Measurements from ENCODE around the gene FAU. TPM values are rescaled to one million over a fixed set of nuclear protein-coding genes. Genes with fewer than 3 reads are reported as not detected.

FAU gene
- total RNA-seq, result 66.9 and 79.2 TPM in 2 replicates

DNA sequence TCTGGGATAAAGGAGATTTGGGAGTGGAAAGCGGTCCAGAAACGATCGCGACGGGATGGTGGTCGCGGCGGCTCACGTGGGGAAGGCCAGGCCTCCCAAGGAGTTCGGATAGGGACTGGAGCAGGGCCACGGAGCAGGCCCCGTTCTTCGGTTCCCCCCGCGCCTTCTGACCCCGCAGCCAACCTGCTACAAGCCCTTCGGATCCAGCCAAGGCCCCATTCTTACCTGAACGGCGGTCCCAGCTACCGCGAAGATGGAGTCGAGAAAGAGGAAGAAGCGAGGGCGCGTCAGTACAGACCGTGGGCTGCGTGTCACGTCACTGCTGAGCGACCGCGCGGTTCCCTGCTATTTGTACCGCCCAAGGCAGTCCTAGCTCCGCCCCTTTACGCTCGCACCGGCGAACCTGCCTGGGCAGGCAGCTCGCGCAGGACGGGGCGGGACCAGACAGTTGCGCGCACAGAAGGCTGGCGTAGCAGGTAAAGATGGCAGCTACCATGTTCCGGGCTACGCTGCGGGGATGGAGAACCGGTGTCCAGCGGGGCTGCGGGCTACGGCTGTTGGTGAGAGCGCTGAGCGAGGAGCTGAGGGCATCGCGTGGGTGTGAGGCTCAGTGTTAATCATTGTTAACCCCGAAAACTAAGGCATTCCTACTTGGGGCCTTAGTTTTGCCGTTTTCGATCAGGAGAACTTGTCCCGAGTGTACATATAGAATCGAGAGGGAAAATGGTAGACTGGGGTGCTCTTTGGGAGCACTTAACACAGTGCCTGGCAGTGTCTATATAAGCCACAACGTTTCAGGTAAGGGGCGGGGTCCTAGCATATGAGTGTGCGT is at the start of gene FAU, which contains the start of gene MRPL49:
FAU (minus strand) TSS at position 270 of the 832 bp plus-strand sequence. CDS start 321 bp downstream, outside the sequence.
MRPL49 (plus strand) TSS at position 457 of the 832 bp plus-strand sequence; CDS start at position 483, 26 bp downstream.

DNA sequence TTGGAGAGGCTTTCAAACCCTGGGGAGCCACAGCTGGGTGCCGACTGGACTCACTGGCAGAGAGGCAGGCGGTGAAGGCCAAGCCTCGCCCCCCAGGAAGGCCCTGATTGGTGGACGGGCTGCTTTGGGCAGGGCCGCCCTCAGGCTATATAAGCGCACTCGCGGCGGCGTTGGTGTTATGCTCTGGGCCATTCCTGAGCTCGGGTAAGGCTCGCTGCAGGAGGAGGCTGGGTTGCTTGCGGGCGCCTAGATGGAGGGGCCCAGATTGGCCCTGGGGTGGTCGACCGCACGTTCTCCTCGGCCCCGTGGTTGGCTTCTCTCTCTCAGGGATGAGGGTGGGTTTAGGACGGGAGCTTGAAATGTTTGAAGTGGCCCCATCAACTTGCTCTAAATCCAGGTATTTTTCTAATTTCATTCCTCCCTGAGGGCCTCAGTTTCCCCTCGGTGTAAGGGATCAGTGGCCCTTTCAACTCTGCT is 48.2 kb upstream of the FAU start, which contains the start of gene SPDYC:
SPDYC (plus strand) TSS at position 176 of the 477 bp plus-strand sequence. CDS start 1,125 bp downstream, outside the sequence.

DNA sequence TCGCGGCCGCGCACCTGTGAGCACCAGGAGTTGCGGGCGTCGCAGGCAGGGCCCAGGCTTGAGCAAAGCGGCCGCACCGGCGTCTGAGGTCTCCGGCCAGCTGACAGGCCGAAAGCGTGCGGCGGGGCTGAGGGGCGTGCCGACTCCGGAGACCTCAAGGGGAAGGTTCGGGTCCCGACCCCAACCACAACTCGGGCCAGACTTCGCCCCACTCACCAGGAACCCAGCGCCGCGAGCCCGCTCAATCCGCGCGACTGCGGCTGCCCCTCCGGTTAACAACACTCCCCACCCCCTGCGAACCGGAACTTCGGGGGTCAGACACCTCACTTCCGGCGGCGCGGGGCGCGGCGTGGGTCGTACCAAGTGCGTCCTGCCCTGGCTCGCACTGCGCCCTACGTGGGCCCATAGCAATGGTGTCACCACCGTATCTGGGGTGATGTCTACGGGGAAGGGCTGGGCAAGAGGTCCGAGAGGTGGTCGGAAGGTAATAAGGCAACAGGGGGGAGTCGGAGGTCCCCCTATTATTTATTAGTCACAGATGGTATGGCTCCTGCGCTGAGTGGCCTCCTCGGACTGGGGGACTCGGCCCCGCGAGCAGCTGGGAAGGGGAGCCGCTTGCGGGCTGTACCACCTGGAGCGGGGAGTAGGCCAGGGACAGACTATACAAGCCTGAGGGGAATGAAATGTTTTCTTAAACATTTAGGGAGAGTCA is 12.5 kb upstream of the FAU start, which contains the start of gene SYVN1:
SYVN1 (minus strand) TSS at position 280 of the 712 bp plus-strand sequence. CDS start 918 bp downstream, outside the sequence.

DNA sequence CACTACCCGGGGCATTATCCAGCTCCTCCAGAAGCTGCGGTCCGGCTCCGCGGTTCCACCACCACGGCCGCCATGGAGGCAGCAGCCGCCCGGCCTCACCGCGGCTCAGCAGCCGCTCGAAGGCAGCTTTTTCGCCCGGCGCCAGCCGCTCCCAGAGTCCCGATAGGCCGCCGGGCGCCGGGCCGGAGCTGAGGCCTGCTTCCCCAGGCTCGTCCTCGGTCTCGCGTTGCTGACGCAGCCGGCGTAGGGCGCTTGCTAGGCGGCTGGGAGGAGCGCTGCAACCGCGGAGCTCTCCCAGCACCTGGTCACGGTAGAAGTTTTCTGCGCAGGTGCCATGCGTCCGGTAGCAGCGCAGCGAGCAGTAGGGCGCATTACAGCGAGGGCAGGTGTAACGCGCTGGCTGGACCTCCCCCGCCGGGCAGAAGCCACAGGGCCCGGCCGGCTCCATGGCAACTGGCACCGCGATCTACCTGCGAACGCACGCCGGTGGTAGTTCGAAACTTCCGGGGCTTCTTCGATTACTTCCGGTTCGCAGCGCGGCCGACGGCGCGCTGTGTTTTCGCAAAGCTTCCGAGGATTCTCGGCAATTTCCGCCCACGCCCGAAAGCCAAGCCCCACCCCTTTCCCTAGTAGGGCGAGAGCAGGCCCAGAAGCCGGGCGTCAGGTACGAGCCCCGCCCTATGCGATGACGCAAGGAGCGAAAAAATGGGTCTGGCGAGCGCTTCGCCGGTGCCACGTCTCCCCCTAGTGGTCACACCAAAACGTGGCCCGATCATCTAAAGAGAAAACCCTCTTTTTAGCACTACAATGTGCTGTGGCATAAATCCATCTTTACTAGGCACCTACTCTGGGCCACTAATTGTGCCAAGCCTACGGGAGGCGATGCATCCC is 4.5 kb downstream of the FAU start, which contains the start of gene ZNHIT2:
ZNHIT2 (minus strand) TSS at position 496 of the 891 bp plus-strand sequence; CDS start at position 448, 48 bp downstream.

DNA sequence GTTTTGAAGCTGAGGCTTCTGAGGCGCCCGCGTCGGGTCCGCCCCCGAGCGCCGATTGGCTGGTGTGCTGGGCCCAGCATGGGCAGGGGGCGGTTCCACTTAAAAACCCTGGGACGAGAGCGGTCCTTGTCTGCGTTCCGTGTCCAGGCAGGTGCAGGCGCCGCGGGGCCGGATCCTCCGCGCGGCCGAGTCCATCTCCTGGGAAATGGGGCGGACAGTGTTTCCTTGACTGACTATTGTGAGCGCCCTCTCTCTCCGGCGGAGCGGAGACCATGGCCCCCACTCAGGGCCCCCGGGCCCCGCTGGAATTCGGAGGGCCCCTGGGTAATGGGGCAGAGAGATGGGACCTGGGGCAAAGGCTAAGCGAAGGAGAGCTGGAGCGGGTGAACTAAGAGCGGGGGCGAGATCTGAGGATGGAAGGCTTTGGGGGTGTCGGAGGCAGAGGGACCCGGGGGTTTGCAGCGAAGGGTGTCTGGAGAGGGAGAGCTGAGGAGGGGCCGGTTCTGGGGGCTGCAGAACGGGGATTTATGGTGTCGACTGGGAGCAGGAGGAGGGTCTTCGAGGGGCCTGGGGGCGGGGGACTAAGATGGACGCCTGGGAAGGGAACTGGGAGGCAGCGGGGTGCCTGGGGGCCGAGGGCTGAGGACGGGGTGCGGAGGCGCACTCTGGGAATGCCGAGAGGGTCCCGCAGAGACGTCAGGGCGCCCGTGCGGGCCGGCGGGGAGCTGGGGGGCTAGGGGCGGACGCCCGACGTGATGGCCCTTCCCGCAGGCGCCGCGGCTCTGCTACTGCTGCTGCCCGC is 10.0 kb downstream of the FAU start, which contains the start of gene TM7SF2:
TM7SF2 (plus strand) TSS at position 129 of the 802 bp plus-strand sequence; CDS start at position 273, 144 bp downstream.

DNA sequence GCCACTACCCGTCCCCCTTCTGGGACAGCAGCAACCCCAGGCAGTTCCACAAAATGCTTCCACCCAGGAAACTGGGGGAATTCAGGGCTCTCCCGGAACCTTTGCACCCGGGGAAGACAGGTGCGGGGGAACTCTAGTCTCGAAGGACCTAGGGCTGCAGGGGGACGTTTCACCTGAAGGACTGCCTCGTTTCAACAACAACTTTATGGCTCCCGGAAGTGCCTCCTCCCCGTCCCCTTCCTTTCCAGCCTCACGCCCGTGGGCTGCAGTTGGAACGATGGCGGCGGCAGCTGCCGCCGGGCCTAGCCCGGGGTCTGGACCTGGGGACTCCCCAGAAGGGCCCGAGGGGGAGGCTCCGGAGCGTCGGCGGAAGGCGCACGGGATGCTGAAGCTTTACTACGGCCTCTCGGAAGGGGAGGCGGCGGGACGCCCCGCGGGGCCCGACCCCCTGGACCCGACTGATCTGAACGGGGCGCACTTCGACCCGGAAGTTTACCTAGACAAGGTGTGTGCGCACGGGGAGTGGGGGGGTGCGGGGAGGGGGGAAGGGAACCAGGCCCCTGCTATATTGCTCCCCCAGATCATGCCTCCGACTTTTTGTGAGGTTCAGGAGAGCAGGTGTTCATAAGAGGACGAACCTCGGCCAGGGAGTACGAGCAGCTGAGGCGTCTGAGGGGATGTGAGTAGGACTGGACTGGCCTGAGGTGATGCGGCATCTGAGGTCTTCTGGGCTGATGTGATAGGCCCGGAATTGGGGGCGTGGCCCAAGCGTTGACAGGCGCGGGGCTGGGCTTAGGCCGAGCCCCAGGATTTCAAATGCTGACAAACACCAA is 25.7 kb downstream of the FAU start, which contains the start of gene VPS51:
VPS51 (plus strand) TSS at position 241 of the 833 bp plus-strand sequence; CDS start at position 278, 37 bp downstream.

DNA sequence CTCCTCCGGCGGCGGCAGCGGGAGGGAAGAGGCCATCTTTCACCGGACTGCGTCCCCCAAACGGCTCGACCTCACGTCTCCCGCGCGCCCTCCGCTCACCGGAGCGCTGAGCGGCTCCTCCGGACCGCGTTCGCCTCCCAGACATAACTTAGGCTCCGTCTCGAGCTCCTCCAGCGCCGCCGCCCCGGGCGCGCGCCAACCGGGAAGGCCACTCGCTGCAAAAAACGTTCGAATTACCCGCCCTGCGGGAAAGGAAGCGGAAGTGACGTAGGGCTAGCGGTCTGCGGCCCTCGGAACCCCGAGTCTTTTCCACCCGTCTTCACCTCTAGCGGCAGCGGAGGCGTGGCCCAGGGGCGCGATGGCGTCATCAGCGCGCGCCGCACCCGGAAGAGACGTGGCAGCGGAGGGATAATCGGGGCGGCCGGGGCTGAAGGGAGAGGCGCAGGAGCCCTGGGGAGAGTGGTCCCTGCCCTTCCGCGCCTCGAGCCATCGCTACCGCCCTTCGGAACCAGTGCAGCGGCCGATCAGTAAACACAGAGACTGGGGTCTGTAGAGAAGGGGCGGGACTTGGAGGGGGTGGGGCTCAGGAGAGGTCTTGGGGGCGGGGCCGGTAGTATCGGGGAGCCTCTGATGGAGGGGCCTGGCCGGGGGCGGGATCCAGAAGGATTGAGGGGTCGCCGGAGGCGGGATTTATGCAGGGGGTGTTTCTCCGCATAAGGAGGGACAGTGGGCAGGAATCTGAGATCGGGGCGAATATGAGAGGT is 37.9 kb downstream of the FAU start, which contains the start of the genes CDCA5 and ZFPL1:
CDCA5 (minus strand) TSS at position 207 of the 764 bp plus-strand sequence; CDS start at position 145, 62 bp downstream.
ZFPL1 (plus strand) TSS at position 389 of the 764 bp plus-strand sequence. CDS start 477 bp downstream, outside the sequence.

Small RNA genes lying within 50 kb of the gene (small RNA-seq; reads per million reads assigned to genes)
- not detected for gene HIGD1AP10
- not detected for gene PDCL2P2
- 5.8 reads per million, percentile 82 among the genes with 10 or more reads in this experiment for gene RNU2-23P

Other genes starting within 250 kb of the FAU start
- gene EHD1, start 243.5 kb downstream of the FAU start, total RNA-seq, result 86.5 and 115 TPM in 2 replicates
- 17.5 and 19.2 TPM in 2 replicates for gene ATG2A, start 204.9 kb downstream of the FAU start, total RNA-seq
- gene PPP2R5B, start 197.4 kb downstream of the FAU start, total RNA-seq, result 12.3 and 14.6 TPM in 2 replicates
- gene GPHA2, start 186.2 kb downstream of the FAU start, total RNA-seq, result not detected in 2 replicates
- gene MAJIN, start 150.0 kb downstream of the FAU start, total RNA-seq, result not detected in 2 replicates
- gene BATF2, start 125.2 kb downstream of the FAU start, total RNA-seq, result 1.2 and 2.3 TPM in 2 replicates
- 71.7 and 85.9 TPM in 2 replicates for gene ARL2, start 108.0 kb downstream of the FAU start, total RNA-seq
- 16.6 and 19.4 TPM in 2 replicates for gene SNX15, start 94.7 kb downstream of the FAU start, total RNA-seq
- gene SAC3D1, start 80.9 kb downstream of the FAU start, total RNA-seq, result 7.0 and 9.6 TPM in 2 replicates
- 34.1 and 35.2 TPM in 2 replicates for gene NAALADL1, start 63.6 kb downstream of the FAU start, total RNA-seq
- gene CDCA5, start 38.1 kb downstream of the FAU start, total RNA-seq, result 1.3 and 1.5 TPM in 2 replicates
- 45.6 and 48.7 TPM in 2 replicates for gene ZFPL1, start 37.9 kb downstream of the FAU start, total RNA-seq
- gene VPS51, start 25.9 kb downstream of the FAU start, total RNA-seq, result 209 and 240 TPM in 2 replicates
- gene TM7SF2, start 10.3 kb downstream of the FAU start, total RNA-seq, result 16.9 and 18.1 TPM in 2 replicates
- 10.4 and 13.6 TPM in 2 replicates for gene ZNHIT2, start 4.4 kb downstream of the FAU start, total RNA-seq
- gene MRPL49, start 187 bp upstream of the FAU start, total RNA-seq, result 49.1 and 52.9 TPM in 2 replicates
- 21.4 and 28.7 TPM in 2 replicates for gene SYVN1, start 12.4 kb upstream of the FAU start, total RNA-seq
- not detected in 2 replicates for gene SPDYC, start 48.1 kb upstream of the FAU start, total RNA-seq
- 168 and 174 TPM in 2 replicates for gene CAPN1, start 59.8 kb upstream of the FAU start, total RNA-seq
- 2.1 and 3.4 TPM in 2 replicates for gene POLA2, start 139.8 kb upstream of the FAU start, total RNA-seq
- 79.5 and 82.8 TPM in 2 replicates for gene CDC42EP2, start 192.7 kb upstream of the FAU start, total RNA-seq
- 56.3 and 60.6 TPM in 2 replicates for gene DPF2, start 211.7 kb upstream of the FAU start, total RNA-seq
- 0.12 TPM in 1 of 2 replicates, not detected in the other for gene TIGD3, start 232.6 kb upstream of the FAU start, total RNA-seq

All from hair follicle dermal papilla cell (primary cell).